Esophagus squamous epithelium (tissue), 5 donors: ENCODE measurements around the gene GLS2. TPM values are rescaled to one million over a fixed set of nuclear protein-coding genes. Genes with fewer than 3 reads are reported as not detected.

Experiments
- DNase-seq: peaks from one replicate; lab custom pipeline; 2025; lab: John Stamatoyannopoulos, UW
- H3K27ac ChIP-seq, 4 donors: fragments of 200-600 bp; sonication (generic); one replicate each; pipeline ENCODE4 v1.5.1; 2016 to 2019; ENCODE audit warnings: mild to moderate bottlenecking in 1 of 4
- H3K27me3 ChIP-seq, 4 donors: fragments of 200-600 bp; sonication (generic); 1 replicate in 3 of 4; 2 replicates in 1 of 4; pipeline versions ENCODE4 v1.5.1 to v1.6.0; 2017 to 2021; ENCODE audit warnings: antibody characterized with exemption in 1 of 4
- H3K36me3 ChIP-seq, 3 donors: fragments of 200-600 bp; sonication (generic); one replicate each; pipeline ENCODE4 v1.5.1; 2016 to 2019
- H3K4me1 ChIP-seq, 3 donors: fragments of 200-600 bp; sonication (generic); one replicate each; pipeline ENCODE4 v1.5.1; 2017 to 2019
- H3K4me3 ChIP-seq, 4 donors: fragments of 200-600 bp; sonication (generic); 1 replicate in 3 of 4; 2 replicates in 1 of 4; pipeline ENCODE4 v1.5.1; 2016 to 2019; ENCODE audit warnings: mild to moderate bottlenecking in 2 of 4, moderate library complexity in 1 of 4
- H3K9me3 ChIP-seq, 3 donors: fragments of 200-600 bp; sonication (generic); one replicate each; pipeline ENCODE4 v1.5.1; 2016 to 2019
- POLR2A ChIP-seq, 4 donors: fragments of 450-650 bp; IDR thresholded peaks; one replicate each; pipeline ENCODE4 v1.6.1; 2017; ENCODE audit warnings: antibody characterized with exemption in 4 of 4, mild to moderate bottlenecking in 4 of 4, moderate library complexity in 3 of 4
- WGBS, 2 donors: methylation state at CpG; one replicate each; pipeline ENCODE4 v1.1.5; 2018; 5-methylcytosine and 5-hydroxymethylcytosine counted together
- intact Hi-C: fragments of 100-400 bp; cut with DNase I; formaldehyde crosslinking; loops from one replicate; pipeline ENCODE4 v1.15.0; 2022
- total RNA-seq, 4 donors: library from RNA; depleted of rRNA; stranded (reverse); fragments of >200 nt; gene quantifications; one replicate each; pipeline ENCODE4 v1.1.0, GENCODE V29; 2016
- TF ChIP-seq, protein P1 (sequence below), 6 experiments: fragments of 450-650 bp in 4 of 6; fragments of 200-600 bp in 2 of 6; sonication (generic) in 2 of 6; IDR thresholded peaks; one replicate each; pipeline ENCODE4 v1.5.1; 2016 to 2019; ENCODE audit warnings: antibody characterized with exemption in 6 of 6, mild to moderate bottlenecking in 4 of 6, moderate library complexity in 4 of 6
- donor health status: DM: yes; HTN: yes; CAD: no.

Gene GLS2
- total RNA-seq, 4 donors from 2014 or later = 4.9 to 10.5 (median 7.8) TPM

DNA sequence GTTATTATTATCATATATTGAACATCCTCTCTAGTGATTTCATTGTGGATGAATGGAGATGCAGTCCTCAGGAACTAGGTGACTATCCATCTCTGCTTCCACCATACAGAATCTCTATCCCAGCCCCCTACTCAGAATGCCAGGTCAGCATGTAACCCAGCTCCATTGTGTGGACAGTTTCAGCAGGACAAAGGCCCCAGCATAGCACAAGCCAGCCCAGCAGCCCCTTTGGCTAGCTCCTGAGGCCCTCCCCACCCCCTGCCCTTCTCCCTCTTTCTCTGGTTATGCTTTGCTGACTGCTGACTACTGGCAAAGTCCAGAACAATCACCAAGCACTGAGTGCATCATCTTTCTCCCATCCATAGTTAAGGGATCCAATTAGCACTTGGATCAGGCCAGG, 25.4 kb downstream of the GLS2 start:
- TF ChIP-seq, protein P1, sequence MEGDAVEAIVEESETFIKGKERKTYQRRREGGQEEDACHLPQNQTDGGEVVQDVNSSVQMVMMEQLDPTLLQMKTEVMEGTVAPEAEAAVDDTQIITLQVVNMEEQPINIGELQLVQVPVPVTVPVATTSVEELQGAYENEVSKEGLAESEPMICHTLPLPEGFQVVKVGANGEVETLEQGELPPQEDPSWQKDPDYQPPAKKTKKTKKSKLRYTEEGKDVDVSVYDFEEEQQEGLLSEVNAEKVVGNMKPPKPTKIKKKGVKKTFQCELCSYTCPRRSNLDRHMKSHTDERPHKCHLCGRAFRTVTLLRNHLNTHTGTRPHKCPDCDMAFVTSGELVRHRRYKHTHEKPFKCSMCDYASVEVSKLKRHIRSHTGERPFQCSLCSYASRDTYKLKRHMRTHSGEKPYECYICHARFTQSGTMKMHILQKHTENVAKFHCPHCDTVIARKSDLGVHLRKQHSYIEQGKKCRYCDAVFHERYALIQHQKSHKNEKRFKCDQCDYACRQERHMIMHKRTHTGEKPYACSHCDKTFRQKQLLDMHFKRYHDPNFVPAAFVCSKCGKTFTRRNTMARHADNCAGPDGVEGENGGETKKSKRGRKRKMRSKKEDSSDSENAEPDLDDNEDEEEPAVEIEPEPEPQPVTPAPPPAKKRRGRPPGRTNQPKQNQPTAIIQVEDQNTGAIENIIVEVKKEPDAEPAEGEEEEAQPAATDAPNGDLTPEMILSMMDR (IDR thresholded peaks at IDR 0.05) = no peak
- no peak for TF ChIP-seq POLR2A (IDR thresholded peaks at IDR 0.05)
- Histone ChIP-seq H3K4me3 (no peak overlapping the region), H3K27me3 (no peaks in the 10 kb centered on the region), H3K27ac (no peak overlapping the region), H3K4me1 (peaks cover 0 to 9% (median 0%) of the 10 kb centered on the region in 3 donors), H3K9me3 (no peaks in the 10 kb centered on the region), H3K36me3 (no peaks in the 10 kb centered on the region)
- DNase-seq = no peak
- intact Hi-C loops = no loop called here

DNA sequence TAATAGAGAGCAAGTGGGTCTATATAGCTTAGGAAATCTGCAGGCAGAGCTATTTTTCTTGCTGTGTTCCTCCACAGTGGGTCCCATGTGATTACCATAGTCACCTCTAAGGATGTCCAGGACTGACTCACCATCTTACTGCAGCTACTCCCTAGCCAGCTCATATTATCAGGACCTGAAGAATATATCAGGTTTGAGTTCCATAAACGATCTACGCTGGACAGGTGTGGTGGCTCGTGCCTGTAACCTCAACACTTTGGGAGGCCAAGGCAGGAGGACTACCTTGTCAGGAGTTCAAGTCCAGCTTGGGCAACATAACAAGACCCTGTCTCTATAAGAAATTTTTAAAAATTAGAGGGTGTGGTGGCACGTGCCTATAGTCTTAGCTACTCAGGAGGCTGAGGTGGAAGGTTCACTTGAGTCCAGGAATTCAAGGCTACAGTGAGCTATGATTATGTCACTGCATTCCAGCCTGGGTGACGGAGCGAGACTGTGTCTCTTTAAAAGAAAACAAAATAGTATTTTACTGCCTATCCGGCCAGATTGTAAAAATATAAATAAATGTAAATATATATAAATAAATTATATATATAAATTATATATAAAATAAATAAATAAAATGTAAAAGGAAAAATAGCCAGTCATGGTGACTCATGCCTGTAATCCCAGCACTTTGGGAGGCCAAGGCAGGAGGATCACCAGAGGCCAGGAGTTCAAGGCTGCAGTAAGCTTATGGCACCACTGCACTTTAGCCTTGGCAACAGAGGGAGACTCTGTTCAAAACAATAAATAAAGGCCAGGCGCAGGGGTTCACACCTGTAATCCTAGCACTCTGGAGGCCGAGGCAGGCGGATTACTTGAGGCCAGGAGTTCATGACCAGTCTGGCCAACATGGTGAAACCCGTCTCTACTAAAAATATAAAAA, 26.5 kb downstream of the GLS2 start:
- H3K4me1 ChIP-seq = peaks cover 0 to 9% (median 0%) of the 10 kb centered on the region in 3 donors
- TF ChIP-seq POLR2A (IDR thresholded peaks at IDR 0.05) = no peak
- TF ChIP-seq, protein P1 (IDR thresholded peaks at IDR 0.05) = no peak
- no peaks in the 10 kb centered on the region for H3K36me3 ChIP-seq
- H3K4me3 ChIP-seq = no peak overlapping the region
- H3K9me3 ChIP-seq = no peaks in the 10 kb centered on the region
- no peak overlapping the region for H3K27ac ChIP-seq
- WGBS, 2 donors = 72 to 79% methylated on average over 9 to 11 of the region's 11 CpGs
- intact Hi-C loops = no loop called here
- no peaks in the 10 kb centered on the region for H3K27me3 ChIP-seq
- no peak for DNase-seq

DNA sequence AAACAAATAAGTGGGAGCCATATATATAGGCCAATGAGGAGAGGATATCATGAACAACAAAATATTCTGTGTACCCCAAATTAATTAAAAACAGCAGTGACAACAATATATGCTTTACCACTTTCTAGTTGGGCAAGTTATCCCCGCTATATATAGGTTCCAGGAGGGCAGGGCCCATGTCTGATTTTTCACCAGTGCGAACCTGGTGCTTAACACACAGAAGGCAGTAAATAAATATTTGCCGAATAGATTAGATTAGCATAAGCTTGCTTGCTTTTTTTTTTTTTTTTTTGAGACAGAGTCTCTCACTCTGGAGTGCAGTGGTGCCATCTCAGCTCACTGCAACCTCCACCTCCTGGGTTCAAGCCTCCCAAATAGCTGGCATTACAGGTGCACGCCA, 30.1 kb downstream of the GLS2 start:
- intact Hi-C loops = loop anchor here (10.0 kb wide), 1 partner anchor 133 kb away; no protein-coding TSS in a partner anchor
- 73 to 85% methylated on average over 4 of the region's 4 CpGs for WGBS, 2 donors
- no peaks in the 10 kb centered on the region for H3K36me3 ChIP-seq
- no peak overlapping the region for H3K27ac ChIP-seq
- no peak for DNase-seq
- TF ChIP-seq, protein P1 (IDR thresholded peaks at IDR 0.05) = no peak
- TF ChIP-seq POLR2A (IDR thresholded peaks at IDR 0.05) = no peak
- no peak overlapping the region for H3K4me3 ChIP-seq
- no peaks in the 10 kb centered on the region for H3K27me3 ChIP-seq
- no peaks in the 10 kb centered on the region for H3K4me1 ChIP-seq
- no peaks in the 10 kb centered on the region for H3K9me3 ChIP-seq

DNA sequence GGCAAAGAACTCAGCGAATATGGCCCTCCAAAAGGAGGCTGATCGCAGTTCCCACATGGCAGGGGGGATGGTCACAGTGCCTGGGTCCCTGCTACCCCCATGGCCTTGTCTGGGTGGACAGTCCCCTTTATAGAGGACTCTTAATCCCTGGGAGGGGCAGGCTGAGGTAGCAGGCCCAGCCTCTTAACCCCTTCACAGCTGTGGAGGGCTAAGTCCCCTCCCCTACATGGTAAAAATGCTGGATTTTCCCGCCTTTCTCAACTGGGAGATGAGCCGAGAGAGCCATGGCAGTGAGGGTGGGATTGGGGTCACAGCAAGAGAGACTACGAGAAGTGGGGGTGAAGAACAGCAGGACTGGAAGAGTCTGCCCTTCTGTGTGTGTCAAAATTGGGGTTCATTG, 33.4 kb downstream of the GLS2 start, which contains the start of gene MIP:
TSS of gene MIP (minus strand) at position 101 of the 400 bp plus-strand sequence. CDS start at position 57, 44 bp downstream.
- no peak for DNase-seq
- H3K27me3 ChIP-seq = no peaks in the 10 kb centered on the region
- H3K9me3 ChIP-seq = no peaks in the 10 kb centered on the region
- no peak within 1 kb of the TSS for H3K4me3 ChIP-seq
- no peak within 1 kb of the TSS for H3K27ac ChIP-seq
- 89 to 95% methylated on average over 3 to 5 of the region's 5 CpGs for WGBS, 2 donors
- intact Hi-C loops = loop anchor here (10.0 kb wide), 1 partner anchor 130 kb away; no protein-coding TSS in a partner anchor
- H3K36me3 ChIP-seq = no peaks in the 10 kb centered on the region
- TF ChIP-seq POLR2A (IDR thresholded peaks at IDR 0.05) = no peak
- TF ChIP-seq, protein P1 (IDR thresholded peaks at IDR 0.05) = no peak
- peaks cover 0 to 6% (median 4%) of the 10 kb centered on the region in 3 donors for H3K4me1 ChIP-seq

DNA sequence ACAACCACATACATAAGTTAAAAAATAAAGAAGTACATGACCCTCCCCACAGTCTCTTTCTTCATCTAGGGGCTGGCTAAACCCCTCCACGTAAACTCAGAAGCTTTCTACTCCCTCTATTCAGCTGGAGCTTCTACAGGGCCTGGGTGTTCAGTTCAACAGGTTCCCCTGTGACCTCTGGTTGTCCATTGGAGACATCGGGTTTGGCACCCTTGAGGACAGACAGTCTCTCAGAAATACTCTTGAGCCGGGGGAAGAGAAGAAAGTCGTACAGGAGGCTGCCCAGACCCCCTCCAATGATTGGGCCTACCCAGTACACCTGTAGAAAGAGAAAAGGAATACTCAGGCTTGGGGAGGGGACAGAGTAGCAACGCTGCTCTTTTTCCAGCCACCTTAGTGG, 36.8 kb downstream of the GLS2 start:
- H3K4me3 ChIP-seq = no peak overlapping the region
- intact Hi-C loops = loop anchor here (10.0 kb wide), 1 partner anchor 126 kb away; no protein-coding TSS in a partner anchor
- 72 to 83% methylated on average over 4 to 5 of the region's 5 CpGs for WGBS, 2 donors
- DNase-seq = no peak
- no peak for TF ChIP-seq POLR2A (IDR thresholded peaks at IDR 0.05)
- TF ChIP-seq, protein P1 (IDR thresholded peaks at IDR 0.05) = no peak
- no peaks in the 10 kb centered on the region for H3K27me3 ChIP-seq
- H3K27ac ChIP-seq = no peak overlapping the region
- peaks cover 7 to 15% (median 11%) of the 10 kb centered on the region in 3 donors for H3K4me1 ChIP-seq
- H3K9me3 ChIP-seq = no peaks in the 10 kb centered on the region
- no peaks in the 10 kb centered on the region for H3K36me3 ChIP-seq
